GM12874 (cell line): ENCODE data around the gene HLA-DPA1.

Source experiments
- CTCF ChIP-seq: IDR thresholded peaks from 2 replicates; pipeline ENCODE4 v1.5.1; 2011; ENCODE audit warnings: low read depth, mild to moderate bottlenecking, control low read depth, low read length, moderate library complexity; ENCODE audit not compliant: insufficient read depth

The HLA-DPA1 gene

GRCh38 chr6:33073431-33073871, at the start of gene HLA-DPA1:
Gene HLA-DPA1 (minus strand): TSS chr6:33073649.
- no peak for TF ChIP-seq CTCF

GRCh38 chr6:33123181-33123580, 49.7 kb upstream of the HLA-DPA1 start:
- no peak for TF ChIP-seq CTCF

GRCh38 chr6:33120001-33120400, 46.6 kb upstream of the HLA-DPA1 start:
- no peak for TF ChIP-seq CTCF

- TF ChIP-seq CTCF, result peak; percentile 42; the same call in 1 of the 2 replicates
Measured at GRCh38 chr6:33118525-33119123, 45.2 kb upstream of the HLA-DPA1 start.

- TF ChIP-seq CTCF, result no peak
Measured at GRCh38 chr6:33117811-33118277, 44.4 kb upstream of the HLA-DPA1 start.

GRCh38 chr6:33116841-33117711, 43.6 kb upstream of the HLA-DPA1 start:
- no peak for TF ChIP-seq CTCF

GRCh38 chr6:33116417-33116816, 43.0 kb upstream of the HLA-DPA1 start:
- TF ChIP-seq CTCF, result no peak
